Small intestine (tissue), 7 donors: ENCODE data around the gene ANKS1B. TPM values are rescaled to one million over a fixed set of nuclear protein-coding genes. Genes with fewer than 3 reads are reported as not detected.

Source experiments
- DNase-seq, 2 donors: peaks; one replicate each; pipeline versions ENCODE4 v3.0.0 to v3.0.0-alpha.2; 2013
- FAIRE-seq: peaks from 2 replicates; lab custom pipeline; 2012; peaks lifted over from hg19 to GRCh38; lab: Jason Lieb, UNC
- H3K27ac ChIP-seq, 3 donors: one replicate each; pipeline ENCODE4 v1.5.1; 2013; ENCODE audit warnings: low read length in 2 of 3, mild to moderate bottlenecking in 2 of 3, control low read depth in 1 of 3, inconsistent platforms in 1 of 3, low read depth in 1 of 3, moderate library complexity in 1 of 3
- H3K27me3 ChIP-seq, 3 donors: one replicate each; pipeline ENCODE4 v1.6.1; 2013; ENCODE audit warnings: low read length in 3 of 3, inconsistent platforms in 1 of 3; ENCODE audit not compliant: control insufficient read depth in 3 of 3, insufficient read depth in 3 of 3
- H3K36me3 ChIP-seq, 3 donors: one replicate each; pipeline ENCODE4 v1.6.1; 2013; ENCODE audit warnings: low read length in 3 of 3, inconsistent platforms in 1 of 3, low read depth in 1 of 3, mild to moderate bottlenecking in 1 of 3, moderate library complexity in 1 of 3; ENCODE audit not compliant: control insufficient read depth in 3 of 3, insufficient read depth in 2 of 3
- H3K4me1 ChIP-seq, 3 donors: one replicate each; pipeline ENCODE4 v1.6.1; 2013; ENCODE audit warnings: low read length in 2 of 3, inconsistent platforms in 1 of 3, low read depth in 1 of 3, mild to moderate bottlenecking in 1 of 3, moderate library complexity in 1 of 3; ENCODE audit not compliant: control insufficient read depth in 3 of 3, insufficient read depth in 2 of 3
- H3K4me3 ChIP-seq, 3 donors: one replicate each; pipeline ENCODE4 v1.5.1; 2013; ENCODE audit warnings: low read length in 3 of 3, control low read depth in 1 of 3, inconsistent platforms in 1 of 3, low read depth in 1 of 3, mild to moderate bottlenecking in 1 of 3, moderate library complexity in 1 of 3
- H3K9me3 ChIP-seq, 2 donors: one replicate each; pipeline ENCODE4 v1.6.1; 2013; ENCODE audit warnings: low read depth in 1 of 2, low read length in 1 of 2; ENCODE audit not compliant: control insufficient read depth in 2 of 2, insufficient read depth in 1 of 2
- WGBS, 3 donors: extraction: QIAGEN DNeasy Blood & Tissue Kit; methylation state at CpG; one replicate each; pipeline ENCODE4 v1.1.7; 2013; 5-methylcytosine and 5-hydroxymethylcytosine counted together
- polyA plus RNA-seq, 4 donors: library from polyadenylated mRNA; stranded (reverse) in 3 of 4; unstranded in 1 of 4; fragments of 200-250 nt in 3 of 4; fragments of 120-200 nt in 1 of 4; gene quantifications; one replicate each; pipeline versions ENCODE4 v1.2.1 to v1.2.3, GENCODE V29; 2013
- donor health status: healthy with polysubstance abuse.
- donor health status: control.
- donor health status: control.
- donor health status: Bipolar disorder and iron deficiency.
- donor health status: healthy.

Gene ANKS1B
- polyA plus RNA-seq, 4 donors, result 0.44 to 0.72 TPM; not detected in 2

DNA sequence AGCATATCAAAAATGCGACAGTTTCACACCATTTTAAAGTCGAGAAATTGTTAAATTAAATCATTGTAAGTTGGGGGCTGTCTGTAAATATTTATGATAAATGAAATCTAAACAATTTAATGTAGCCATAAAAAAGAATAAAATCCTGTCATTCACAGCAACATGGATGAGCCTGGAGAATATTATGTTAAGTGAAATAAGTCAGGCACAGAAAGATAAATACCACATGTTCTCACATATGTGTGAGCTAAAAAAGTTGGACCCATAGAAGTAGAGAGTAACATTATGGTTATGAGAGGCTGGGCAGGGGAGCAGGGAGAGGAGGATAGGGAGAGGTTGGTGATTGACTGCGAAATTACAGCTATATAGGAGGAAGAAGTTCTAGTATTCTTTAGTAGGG, 201.3 kb downstream of the ANKS1B start:
- DNase-seq, result no peak
- no peak overlapping the region for H3K27ac ChIP-seq
- no peaks in the 10 kb centered on the region for H3K27me3 ChIP-seq
- no peaks in the 10 kb centered on the region for H3K36me3 ChIP-seq
- H3K4me1 ChIP-seq, result no peaks in the 10 kb centered on the region
- no peak overlapping the region for H3K4me3 ChIP-seq
- WGBS, 3 donors, result 69 to 77% (median 74%) methylated on average over 3 of the region's 3 CpGs
- no peak for FAIRE-seq
- no peaks in the 10 kb centered on the region for H3K9me3 ChIP-seq

- Histone ChIP-seq H3K4me3 (no peak overlapping the region), H3K9me3 (no peaks in the 10 kb centered on the region), H3K27ac (no peak overlapping the region), H3K36me3 (no peaks in the 10 kb centered on the region), H3K27me3 (no peaks in the 10 kb centered on the region), H3K4me1 (no peaks in the 10 kb centered on the region)
- FAIRE-seq (no peak), DNase-seq (no peak)
- 41 to 57% (median 47%) methylated on average over 3 of the region's 3 CpGs for WGBS, 3 donors
Measured at GRCh38 chr12:99772274-99772673, 212.5 kb downstream of the ANKS1B start.

- Histone ChIP-seq H3K27ac (no peak overlapping the region), H3K36me3 (no peaks in the 10 kb centered on the region), H3K4me3 (no peak overlapping the region), H3K4me1 (no peaks in the 10 kb centered on the region), H3K9me3 (no peaks in the 10 kb centered on the region), H3K27me3 (no peaks in the 10 kb centered on the region)
- FAIRE-seq, result no peak
- DNase-seq, result no peak
Measured at GRCh38 chr12:99771659-99772058, 213.1 kb downstream of the ANKS1B start.

DNA sequence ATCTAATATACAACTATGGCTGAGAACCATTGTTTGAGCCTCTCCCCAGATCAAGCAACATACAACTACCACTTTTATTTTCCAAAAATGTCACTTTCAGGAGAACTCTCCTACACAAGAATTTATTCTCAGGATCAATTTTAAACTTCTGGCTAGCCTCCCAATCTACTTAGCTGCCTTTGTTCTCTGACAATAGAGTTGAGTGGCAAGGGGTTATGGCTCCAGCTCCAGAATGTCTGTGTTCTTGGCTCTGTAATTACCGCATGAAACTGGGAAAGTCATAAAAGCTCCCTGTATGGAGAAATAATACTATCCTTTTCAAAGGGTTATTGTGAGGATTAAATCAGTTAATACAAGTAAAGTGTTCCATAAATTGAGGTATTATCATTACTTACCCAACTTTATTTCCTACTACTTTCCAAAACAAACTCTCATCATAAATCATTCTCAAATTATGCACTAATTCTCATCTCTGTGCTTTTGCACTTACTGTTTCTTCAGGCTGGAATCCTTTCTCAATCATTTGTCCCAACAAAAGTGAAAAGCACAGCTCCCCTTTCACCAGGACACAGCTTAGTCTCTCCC, 215.2 kb downstream of the ANKS1B start:
- no peaks in the 10 kb centered on the region for H3K9me3 ChIP-seq
- H3K4me1 ChIP-seq, result no peaks in the 10 kb centered on the region
- H3K4me3 ChIP-seq, result no peak overlapping the region
- no peaks in the 10 kb centered on the region for H3K36me3 ChIP-seq
- FAIRE-seq (no peak), DNase-seq (no peak)
- 33 to 56% (median 43%) methylated on average over 1 of the region's 1 CpG for WGBS, 3 donors
- no peak overlapping the region for H3K27ac ChIP-seq
- no peaks in the 10 kb centered on the region for H3K27me3 ChIP-seq

GRCh38 chr12:99768758-99769157, 216.0 kb downstream of the ANKS1B start:
- no peak for FAIRE-seq
- H3K9me3 ChIP-seq, result no peaks in the 10 kb centered on the region
- H3K27me3 ChIP-seq, result no peaks in the 10 kb centered on the region
- H3K4me1 ChIP-seq, result no peaks in the 10 kb centered on the region
- no peaks in the 10 kb centered on the region for H3K36me3 ChIP-seq
- DNase-seq, result no peak
- no peak overlapping the region for H3K27ac ChIP-seq
- 81 to 90% (median 87%) methylated on average over 6 to 7 of the region's 7 CpGs for WGBS, 3 donors
- no peak overlapping the region for H3K4me3 ChIP-seq

DNA sequence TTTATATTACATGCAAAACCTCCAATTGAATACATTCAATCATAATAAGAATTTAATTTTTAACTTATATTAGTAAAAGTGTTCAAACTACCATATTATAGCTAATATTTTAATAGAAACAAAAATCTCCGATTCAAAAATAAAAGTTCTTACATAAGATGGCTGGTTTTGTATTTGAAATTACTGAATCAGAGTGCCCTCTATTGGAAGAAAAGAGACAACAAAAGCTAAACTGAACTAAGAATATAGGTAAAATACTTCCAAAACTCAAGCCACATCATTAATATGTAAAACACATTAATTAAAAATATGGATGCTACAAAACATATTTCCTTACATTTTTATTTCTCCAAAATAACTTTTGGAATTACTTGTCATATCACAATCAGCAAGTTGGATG, 216.9 kb downstream of the ANKS1B start:
- DNase-seq, result no peak
- no peak overlapping the region for H3K27ac ChIP-seq
- no peaks in the 10 kb centered on the region for H3K36me3 ChIP-seq
- no peaks in the 10 kb centered on the region for H3K27me3 ChIP-seq
- peak; percentile 49 for FAIRE-seq
- H3K9me3 ChIP-seq, result no peaks in the 10 kb centered on the region
- no peak overlapping the region for H3K4me3 ChIP-seq
- WGBS, 3 donors, result 3 to 19% (median 9%) methylated on average over 1 of the region's 1 CpG
- H3K4me1 ChIP-seq, result no peaks in the 10 kb centered on the region

DNA sequence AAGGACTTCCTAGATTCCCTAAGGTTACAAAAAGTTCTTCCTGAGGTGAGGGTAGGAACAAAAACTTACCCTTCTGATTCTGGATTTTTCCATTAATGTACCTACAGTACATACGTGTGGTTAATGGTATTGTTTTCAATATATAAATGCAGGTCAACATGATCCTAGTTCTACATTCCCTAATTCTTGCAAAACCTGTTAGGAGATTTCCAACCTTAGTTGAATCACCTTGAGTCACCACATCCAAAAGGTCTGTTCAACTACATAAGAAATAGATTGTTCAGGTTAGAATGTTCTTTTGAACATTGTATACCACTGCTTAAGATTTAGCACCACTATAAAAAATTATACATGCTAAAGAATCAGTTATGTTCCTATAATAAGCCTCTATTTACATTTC, 218.3 kb downstream of the ANKS1B start:
- 56 to 74% (median 73%) methylated on average over 1 of the region's 1 CpG for WGBS, 3 donors
- Histone ChIP-seq H3K27me3 (no peaks in the 10 kb centered on the region), H3K4me3 (no peak overlapping the region), H3K4me1 (no peaks in the 10 kb centered on the region), H3K36me3 (no peaks in the 10 kb centered on the region), H3K27ac (no peak overlapping the region), H3K9me3 (no peaks in the 10 kb centered on the region)
- DNase-seq (no peak), FAIRE-seq (no peak)

- WGBS, 3 donors, result 49 to 69% (median 59%) methylated on average over 3 of the region's 3 CpGs
Measured at GRCh38 chr12:99765469-99766114, 219.1 kb downstream of the ANKS1B start.

DNA sequence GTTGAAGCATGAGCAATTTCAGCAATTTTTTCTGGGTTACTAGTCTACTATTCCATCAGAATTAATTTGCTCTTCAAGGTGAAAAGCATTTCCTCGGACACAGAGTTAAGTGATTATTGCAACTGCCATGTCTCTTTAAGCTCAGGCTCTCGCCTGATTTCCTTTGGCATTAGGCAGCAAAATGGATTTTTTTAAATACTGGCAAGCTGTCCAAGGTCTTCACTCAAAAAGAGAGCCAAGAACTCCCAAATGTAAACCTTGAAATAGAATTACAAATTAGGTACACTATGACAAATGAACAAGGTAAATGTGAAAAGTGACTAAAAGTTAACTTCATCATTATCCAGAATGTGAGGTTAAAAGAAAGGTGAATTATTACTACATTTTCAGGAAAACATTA, 225.3 kb downstream of the ANKS1B start:
- FAIRE-seq, result no peak
- no peaks in the 10 kb centered on the region for H3K9me3 ChIP-seq
- no peak for DNase-seq
- no peaks in the 10 kb centered on the region for H3K36me3 ChIP-seq
- H3K4me3 ChIP-seq, result no peak overlapping the region
- no peaks in the 10 kb centered on the region for H3K4me1 ChIP-seq
- 43 to 63% (median 52%) methylated on average over 2 of the region's 2 CpGs for WGBS, 3 donors
- no peak overlapping the region for H3K27ac ChIP-seq
- H3K27me3 ChIP-seq, result no peaks in the 10 kb centered on the region

More at GRCh38 chr12:99765469-99766114, 219.1 kb downstream of the ANKS1B start:
- no peak overlapping the region for H3K27ac ChIP-seq
- no peaks in the 10 kb centered on the region for H3K27me3 ChIP-seq
- FAIRE-seq, result no peak
- no peak overlapping the region for H3K4me3 ChIP-seq
- H3K4me1 ChIP-seq, result no peaks in the 10 kb centered on the region
- H3K9me3 ChIP-seq, result no peaks in the 10 kb centered on the region
- DNase-seq, result no peak
- no peaks in the 10 kb centered on the region for H3K36me3 ChIP-seq
